Measurements from ENCODE around the gene SLC22A3. TPM values are rescaled to one million over a fixed set of nuclear protein-coding genes. Genes with fewer than 3 reads are reported as not detected.

The SLC22A3 gene
- total RNA-seq, 4 donors from 2014 or later, result 16.1 to 39.2 (median 28.1) TPM

GRCh38 chr6:160329188-160329587 is 19.0 kb upstream of the SLC22A3 start:
- TF ChIP-seq, protein P1, sequence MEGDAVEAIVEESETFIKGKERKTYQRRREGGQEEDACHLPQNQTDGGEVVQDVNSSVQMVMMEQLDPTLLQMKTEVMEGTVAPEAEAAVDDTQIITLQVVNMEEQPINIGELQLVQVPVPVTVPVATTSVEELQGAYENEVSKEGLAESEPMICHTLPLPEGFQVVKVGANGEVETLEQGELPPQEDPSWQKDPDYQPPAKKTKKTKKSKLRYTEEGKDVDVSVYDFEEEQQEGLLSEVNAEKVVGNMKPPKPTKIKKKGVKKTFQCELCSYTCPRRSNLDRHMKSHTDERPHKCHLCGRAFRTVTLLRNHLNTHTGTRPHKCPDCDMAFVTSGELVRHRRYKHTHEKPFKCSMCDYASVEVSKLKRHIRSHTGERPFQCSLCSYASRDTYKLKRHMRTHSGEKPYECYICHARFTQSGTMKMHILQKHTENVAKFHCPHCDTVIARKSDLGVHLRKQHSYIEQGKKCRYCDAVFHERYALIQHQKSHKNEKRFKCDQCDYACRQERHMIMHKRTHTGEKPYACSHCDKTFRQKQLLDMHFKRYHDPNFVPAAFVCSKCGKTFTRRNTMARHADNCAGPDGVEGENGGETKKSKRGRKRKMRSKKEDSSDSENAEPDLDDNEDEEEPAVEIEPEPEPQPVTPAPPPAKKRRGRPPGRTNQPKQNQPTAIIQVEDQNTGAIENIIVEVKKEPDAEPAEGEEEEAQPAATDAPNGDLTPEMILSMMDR (IDR thresholded peaks at IDR 0.05), result no peak
- no peak for TF ChIP-seq POLR2A (IDR thresholded peaks at IDR 0.05)
- DNase-seq, result no peak
- H3K27me3 ChIP-seq, result no peaks in the 10 kb centered on the region
- H3K36me3 ChIP-seq, result no peaks in the 10 kb centered on the region
- H3K9me3 ChIP-seq, result no peaks in the 10 kb centered on the region
- no peak overlapping the region for H3K4me3 ChIP-seq
- no peak overlapping the region for H3K27ac ChIP-seq
- intact Hi-C loops (cut with DNase I; ENCODE audit: low total_unique reads), result no loop called here
- H3K4me1 ChIP-seq, result no peaks in the 10 kb centered on the region

GRCh38 chr6:160330619-160331018 is 17.6 kb upstream of the SLC22A3 start:
- DNase-seq, result no peak
- TF ChIP-seq POLR2A (IDR thresholded peaks at IDR 0.05), result no peak
- TF ChIP-seq, protein P1 (IDR thresholded peaks at IDR 0.05), result no peak
- intact Hi-C loops (cut with DNase I; ENCODE audit: low total_unique reads), result no loop called here
- no peaks in the 10 kb centered on the region for H3K36me3 ChIP-seq
- H3K9me3 ChIP-seq, result no peaks in the 10 kb centered on the region
- no peak overlapping the region for H3K4me3 ChIP-seq
- no peaks in the 10 kb centered on the region for H3K4me1 ChIP-seq
- H3K27ac ChIP-seq, result no peak overlapping the region
- no peaks in the 10 kb centered on the region for H3K27me3 ChIP-seq

- no peak for DNase-seq
- Histone ChIP-seq H3K36me3 (no peaks in the 10 kb centered on the region), H3K27ac (no peak overlapping the region), H3K4me1 (no peaks in the 10 kb centered on the region), H3K4me3 (no peak overlapping the region), H3K27me3 (no peaks in the 10 kb centered on the region), H3K9me3 (no peaks in the 10 kb centered on the region)
- TF ChIP-seq, protein P1 (IDR thresholded peaks at IDR 0.05), result no peak
- no peak for TF ChIP-seq POLR2A (IDR thresholded peaks at IDR 0.05)
- intact Hi-C loops (cut with DNase I; ENCODE audit: low total_unique reads), result no loop called here
These were observed 17.0 kb upstream of the SLC22A3 start for GRCh38 chr6:160331204-160331603.

GRCh38 chr6:160331753-160332152 is 16.4 kb upstream of the SLC22A3 start:
- TF ChIP-seq POLR2A (IDR thresholded peaks at IDR 0.05), result no peak
- TF ChIP-seq, protein P1 (IDR thresholded peaks at IDR 0.05), result no peak
- Histone ChIP-seq H3K9me3 (no peaks in the 10 kb centered on the region), H3K36me3 (no peaks in the 10 kb centered on the region), H3K27ac (no peak overlapping the region), H3K27me3 (no peaks in the 10 kb centered on the region), H3K4me1 (no peaks in the 10 kb centered on the region), H3K4me3 (no peak overlapping the region)
- DNase-seq, result no peak
- intact Hi-C loops (cut with DNase I; ENCODE audit: low total_unique reads), result no loop called here

GRCh38 chr6:160333101-160333500 is 15.1 kb upstream of the SLC22A3 start:
- TF ChIP-seq, protein P1 (IDR thresholded peaks at IDR 0.05), result no peak
- no peak for TF ChIP-seq POLR2A (IDR thresholded peaks at IDR 0.05)
- intact Hi-C loops (cut with DNase I; ENCODE audit: low total_unique reads), result no loop called here
- Histone ChIP-seq H3K4me1 (no peaks in the 10 kb centered on the region), H3K9me3 (no peaks in the 10 kb centered on the region), H3K4me3 (no peak overlapping the region), H3K27me3 (no peaks in the 10 kb centered on the region), H3K36me3 (no peaks in the 10 kb centered on the region), H3K27ac (no peak overlapping the region)
- DNase-seq, result no peak

Measured in uterus (tissue), 4 donors.